WTC11 (cell line): Measurements from ENCODE around the gene RAB17.

Experiments
- FOXJ3 ChIP-seq: sonication (generic); formaldehyde crosslinking; IDR thresholded peaks from 2 replicates; pipeline ENCODE4 v1.9.0; 2021; ENCODE audit warnings: missing genetic modification reagents, mild to moderate bottlenecking, borderline replicate concordance
- NR1H2 ChIP-seq: sonication (generic); formaldehyde crosslinking; IDR thresholded peaks from 2 replicates; pipeline ENCODE4 v1.9.0; 2021; ENCODE audit warnings: mild to moderate bottlenecking, moderate library complexity, missing genetic modification reagents
- ZNF121 ChIP-seq: sonication (generic); formaldehyde crosslinking; IDR thresholded peaks from 2 replicates; pipeline ENCODE4 v1.8.0; 2023; ENCODE audit warnings: missing genetic modification reagents
- TF ChIP-seq, protein P1 (sequence below): fragments of 200-600 bp; IDR thresholded peaks from 2 replicates; pipeline ENCODE4 v1.8.0; 2022; ENCODE audit warnings: antibody characterized with exemption

DNA sequence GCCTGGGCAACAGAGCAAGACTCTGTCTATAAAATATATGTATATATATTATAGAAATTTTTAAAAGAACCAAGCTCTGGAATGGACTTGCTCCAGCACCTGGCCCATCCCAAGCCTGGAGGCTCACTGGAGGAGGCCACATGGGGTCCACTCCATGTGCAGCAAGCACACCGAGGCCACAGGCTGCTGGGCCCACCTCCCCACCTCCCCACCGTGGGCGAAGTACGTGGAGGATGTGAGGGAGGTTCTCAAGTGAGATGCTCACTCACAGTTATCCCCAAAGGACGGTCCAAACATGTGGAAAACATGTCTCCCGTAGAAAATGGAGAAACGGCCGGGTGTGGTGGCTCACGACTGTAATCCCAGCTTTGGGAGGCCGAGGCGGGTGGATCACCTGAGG is 13.9 kb upstream of the RAB17 start:
- TF ChIP-seq ZNF121 (no peak), NR1H2 (CRISPR knock-in tag) (no peak), FOXJ3 (CRISPR knock-in tag) (no peak)
- TF ChIP-seq, protein P1, sequence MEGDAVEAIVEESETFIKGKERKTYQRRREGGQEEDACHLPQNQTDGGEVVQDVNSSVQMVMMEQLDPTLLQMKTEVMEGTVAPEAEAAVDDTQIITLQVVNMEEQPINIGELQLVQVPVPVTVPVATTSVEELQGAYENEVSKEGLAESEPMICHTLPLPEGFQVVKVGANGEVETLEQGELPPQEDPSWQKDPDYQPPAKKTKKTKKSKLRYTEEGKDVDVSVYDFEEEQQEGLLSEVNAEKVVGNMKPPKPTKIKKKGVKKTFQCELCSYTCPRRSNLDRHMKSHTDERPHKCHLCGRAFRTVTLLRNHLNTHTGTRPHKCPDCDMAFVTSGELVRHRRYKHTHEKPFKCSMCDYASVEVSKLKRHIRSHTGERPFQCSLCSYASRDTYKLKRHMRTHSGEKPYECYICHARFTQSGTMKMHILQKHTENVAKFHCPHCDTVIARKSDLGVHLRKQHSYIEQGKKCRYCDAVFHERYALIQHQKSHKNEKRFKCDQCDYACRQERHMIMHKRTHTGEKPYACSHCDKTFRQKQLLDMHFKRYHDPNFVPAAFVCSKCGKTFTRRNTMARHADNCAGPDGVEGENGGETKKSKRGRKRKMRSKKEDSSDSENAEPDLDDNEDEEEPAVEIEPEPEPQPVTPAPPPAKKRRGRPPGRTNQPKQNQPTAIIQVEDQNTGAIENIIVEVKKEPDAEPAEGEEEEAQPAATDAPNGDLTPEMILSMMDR, result no peak
